Muscle of leg (tissue), 11 donors: Measurements from ENCODE around the gene PGM3. TPM values are rescaled to one million over a fixed set of nuclear protein-coding genes. Genes with fewer than 3 reads are reported as not detected.

ENCODE experiments used
- DNase-seq: peaks from one replicate; pipeline ENCODE4 v3.0.0; 2013
- H3K27ac ChIP-seq: one replicate; pipeline ENCODE4 v1.5.1; 2013; ENCODE audit warnings: mild to moderate bottlenecking, low read length, control low read depth
- H3K27me3 ChIP-seq: one replicate; pipeline ENCODE4 v1.6.1; 2013; ENCODE audit warnings: low read length; ENCODE audit not compliant: control insufficient read depth, insufficient read depth
- H3K36me3 ChIP-seq: one replicate; pipeline ENCODE4 v1.6.1; 2013; ENCODE audit warnings: low read length; ENCODE audit not compliant: control insufficient read depth, insufficient read depth
- H3K4me1 ChIP-seq: one replicate; pipeline ENCODE4 v1.6.1; 2013; ENCODE audit warnings: low read length; ENCODE audit not compliant: control insufficient read depth, insufficient read depth
- H3K4me3 ChIP-seq: one replicate; pipeline ENCODE4 v1.5.1; 2013; ENCODE audit warnings: low read length, control low read depth
- H3K9me3 ChIP-seq: replicated peaks from 2 replicates; pipeline ENCODE4 v1.6.1; 2013; ENCODE audit warnings: low read depth, low read length; ENCODE audit not compliant: control insufficient read depth
- WGBS: methylation state at CpG from one replicate; pipeline ENCODE4 v1.1.5; 2013; ENCODE audit warnings: missing lambda C conversion rate; ENCODE audit not compliant: insufficient coverage; 5-methylcytosine and 5-hydroxymethylcytosine counted together
- polyA plus RNA-seq, 8 donors: library from polyadenylated mRNA; unstranded; fragments of 120-200 nt; gene quantifications; one replicate each; pipeline versions ENCODE4 v1.2.1 to v1.2.3, GENCODE V29; 2013; ENCODE audit warnings: inconsistent platforms in 1 of 8, low replicate concordance in 1 of 8; ENCODE audit not compliant: insufficient read length in 8 of 8, insufficient read depth in 1 of 8
- total RNA-seq: library from RNA; stranded (reverse); fragments of 120-200 nt; gene quantifications from one replicate; pipeline ENCODE4 v1.2.4, GENCODE V29; 2013

Gene PGM3
- total and polyA plus RNA-seq, 9 donors, result 27.7 to 52.9 (median 36.1) TPM

DNA sequence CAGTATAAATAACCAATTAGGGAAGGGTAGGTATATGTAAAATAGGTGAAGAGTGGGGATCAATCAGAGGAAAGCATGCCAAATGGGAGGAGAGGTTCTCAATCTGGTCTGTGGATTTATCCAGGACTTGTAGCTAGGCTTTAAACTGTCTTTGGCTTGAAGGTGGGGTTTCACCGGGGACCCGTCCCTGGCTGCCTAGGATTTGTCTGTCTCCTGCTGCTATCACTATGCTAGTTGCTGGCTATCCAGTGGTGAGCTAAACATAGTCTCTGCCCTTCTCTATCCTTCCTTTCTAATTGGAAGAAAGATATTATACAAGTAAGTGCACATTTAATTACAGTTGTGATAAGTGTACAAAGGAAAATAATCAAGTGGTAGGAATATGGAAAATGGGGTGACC is 66.8 kb downstream of the PGM3 start:
- no peak for DNase-seq
- no CpG with 5 or more reads among the region's 2 CpGs for WGBS
- Histone ChIP-seq H3K9me3 (no peaks in the 10 kb centered on the region), H3K27me3 (no peaks in the 10 kb centered on the region), H3K4me3 (no peak overlapping the region), H3K4me1 (no peaks in the 10 kb centered on the region), H3K36me3 (peaks cover 29% of the 10 kb centered on the region), H3K27ac (no peak overlapping the region)

DNA sequence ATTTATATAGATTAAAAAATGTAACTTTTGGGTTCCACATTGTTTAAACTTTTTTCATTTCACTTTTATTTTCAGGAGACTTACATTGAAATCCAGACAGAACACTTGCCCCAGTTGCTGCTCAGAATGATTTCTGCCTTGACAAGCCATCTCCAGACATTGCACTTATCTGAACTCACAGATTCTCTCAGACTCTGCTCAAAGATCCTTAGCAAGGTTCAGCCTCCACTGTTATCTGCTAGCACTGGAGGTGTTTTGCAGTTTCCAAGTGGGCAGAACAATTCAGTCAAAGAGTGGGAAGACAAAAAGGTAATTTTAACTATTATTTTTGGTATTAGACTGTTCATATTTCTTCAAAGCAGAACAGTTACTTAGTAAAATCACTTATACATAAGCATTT is 67.6 kb downstream of the PGM3 start:
- Histone ChIP-seq H3K4me1 (no peaks in the 10 kb centered on the region), H3K36me3 (peaks cover 29% of the 10 kb centered on the region)
- no peak for DNase-seq

DNA sequence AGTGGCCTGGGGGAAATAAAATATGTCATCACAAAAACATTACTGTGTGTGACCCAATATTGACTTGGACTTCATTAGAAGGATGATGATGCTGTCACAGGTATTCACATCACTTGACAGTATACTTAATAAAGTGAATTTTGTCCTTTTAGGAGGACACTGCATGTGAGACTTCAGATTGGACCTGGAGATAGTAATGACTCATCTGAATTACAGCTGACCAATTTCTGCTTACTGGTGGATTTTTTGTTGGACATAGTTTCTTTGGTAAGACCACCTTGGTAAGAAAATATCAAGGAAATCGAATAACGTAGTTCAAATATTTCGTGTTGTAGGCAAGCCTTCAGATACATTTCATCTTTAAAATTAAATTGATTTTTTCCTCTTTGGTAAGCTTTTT is 68.5 kb downstream of the PGM3 start:
- Histone ChIP-seq H3K27me3 (no peaks in the 10 kb centered on the region), H3K4me3 (no peak overlapping the region), H3K36me3 (peaks cover 24% of the 10 kb centered on the region), H3K27ac (no peak overlapping the region), H3K4me1 (no peaks in the 10 kb centered on the region), H3K9me3 (no peaks in the 10 kb centered on the region)
- no peak for DNase-seq
- no CpG with 5 or more reads among the region's 3 CpGs for WGBS

More for the DNA sequence above, 67.6 kb downstream of the PGM3 start:
- no peak overlapping the region for H3K27ac ChIP-seq
- no peaks in the 10 kb centered on the region for H3K9me3 ChIP-seq
- H3K27me3 ChIP-seq, result no peaks in the 10 kb centered on the region
- no peak overlapping the region for H3K4me3 ChIP-seq

DNA sequence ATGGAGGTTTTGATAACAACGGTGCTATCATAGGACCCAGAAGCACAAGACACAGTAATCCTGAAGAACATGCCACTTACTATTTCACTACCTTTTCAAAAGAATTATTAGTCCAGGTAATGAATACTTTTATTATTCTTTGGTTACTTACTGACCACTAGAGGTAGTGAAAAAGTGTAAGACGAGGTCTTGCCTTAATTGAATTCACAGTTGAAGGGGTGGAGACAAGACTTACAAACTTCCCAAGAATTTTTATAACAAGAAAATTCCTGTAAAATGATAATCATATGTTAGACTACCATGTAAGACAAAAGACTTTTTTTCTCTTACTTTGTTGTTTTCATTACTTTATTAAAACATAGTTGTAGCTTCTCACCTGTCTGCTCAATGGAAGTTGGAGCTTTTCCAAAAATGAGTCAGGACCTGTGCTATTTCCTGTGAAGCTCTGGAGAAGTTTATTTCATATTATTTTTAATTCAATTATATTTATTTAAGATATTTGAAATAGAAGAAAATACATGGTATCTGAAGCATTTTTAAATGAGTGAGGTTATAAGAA is 73.2 kb downstream of the PGM3 start:
- Histone ChIP-seq H3K27me3 (no peaks in the 10 kb centered on the region), H3K4me1 (no peaks in the 10 kb centered on the region), H3K4me3 (no peak overlapping the region), H3K9me3 (no peaks in the 10 kb centered on the region), H3K36me3 (peaks cover 2% of the 10 kb centered on the region), H3K27ac (no peak overlapping the region)
- no peak for DNase-seq
- WGBS, result no CpG with 5 or more reads among the region's 2 CpGs

DNA sequence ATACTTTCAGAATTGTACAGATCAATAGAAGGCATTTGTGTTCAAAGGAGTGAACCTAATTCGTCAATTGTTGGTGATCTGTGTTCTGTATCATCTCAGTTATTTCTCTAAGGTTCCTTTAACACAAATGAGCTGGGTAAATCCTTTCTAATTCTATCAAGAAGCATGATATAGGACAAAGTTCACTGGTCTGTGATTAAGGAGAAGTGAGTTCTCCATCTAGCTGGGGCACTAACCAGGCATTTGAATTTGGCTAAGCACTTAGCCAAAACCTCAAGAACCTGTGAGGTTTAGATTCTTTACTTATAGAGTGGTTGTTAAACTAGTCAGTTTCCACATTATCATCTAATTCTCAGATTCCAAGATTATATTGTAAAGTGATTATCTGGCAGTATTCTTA is 75.3 kb downstream of the PGM3 start:
- Histone ChIP-seq H3K4me1 (no peaks in the 10 kb centered on the region), H3K4me3 (no peak overlapping the region), H3K27ac (no peak overlapping the region), H3K36me3 (no peaks in the 10 kb centered on the region), H3K27me3 (no peaks in the 10 kb centered on the region), H3K9me3 (no peaks in the 10 kb centered on the region)
- no CpG with 5 or more reads among the region's 1 CpG for WGBS
- DNase-seq, result no peak

Other genes starting within 250 kb of the PGM3 start
- gene UBE3D, start 127.4 kb downstream of the PGM3 start, total RNA-seq, result 8.4 TPM
- gene UBE3D, start 127.4 kb downstream of the PGM3 start, polyA plus RNA-seq, result 10 to 100 TPM in 1 of 8 donors, 1 to 10 TPM in 7; 5.9 to 13.5 (median 8.0) TPM
- 26.2 TPM for gene DOP1A, start 125.6 kb downstream of the PGM3 start, total RNA-seq
- 10 to 100 TPM; 10.1 to 14.3 (median 12.3) TPM for gene DOP1A, start 125.6 kb downstream of the PGM3 start, polyA plus RNA-seq
- gene RWDD2A, start 92 bp upstream of the PGM3 start, total RNA-seq, result 3.2 TPM
- gene RWDD2A, start 92 bp upstream of the PGM3 start, polyA plus RNA-seq, result 1 to 10 TPM; 2.8 to 5.2 (median 3.6) TPM
- 1.9 TPM for gene ME1, start 237.8 kb upstream of the PGM3 start, total RNA-seq
- gene ME1, start 237.8 kb upstream of the PGM3 start, polyA plus RNA-seq, result 1 to 10 TPM; 1.4 to 2.5 (median 1.9) TPM